K562 (cell line): Measurements from ENCODE around the gene KCND3. TPM values are rescaled to one million over a fixed set of nuclear protein-coding genes. Genes with fewer than 3 reads are reported as not detected.

Experiments used
- ATAC-seq: fragments of 200-7000 bp; cut with Tn5 transposase; 3 replicates; pipeline ENCODE4 v1.9.1; 2020; ENCODE audit warnings: moderate library complexity
- BruUV-seq: library from RNA; stranded (reverse); fragments of 400-500 nt; replicated peaks from 2 replicates; lab custom pipeline; 2021; lab: Mats Ljungman, UMichigan
- CTCF ChIA-PET: fragments of 300-600 bp; formaldehyde crosslinking; extraction: SDS; loops from one replicate; lab custom pipeline; 2021; ENCODE audit warnings: low intra/inter-chr PET ratio; lab: Yijun Ruan, JAX
- POLR2A ChIA-PET: fragments of 300-600, 350-650 bp; sonication (Branson Sonifier 250); formaldehyde crosslinking; extraction: SDS; loops from one replicate; lab custom pipeline; 2021; ENCODE audit warnings: antibody characterized with exemption, inconsistent platforms; lab: Yijun Ruan, JAX
- DNase-seq, 4 experiments: peaks; one replicate each; pipeline versions ENCODE4 v3.0.0 to v3.0.0-alpha.2; 2011 to 2018; ENCODE audit warnings: low spot score in 3 of 4, mixed read lengths in 3 of 4; ENCODE audit errors: extremely low read depth in 1 of 4
- FAIRE-seq: peaks from 2 replicates; lab custom pipeline; 2011; peaks lifted over from hg19 to GRCh38; lab: Jason Lieb, UNC
- H2AFZ ChIP-seq: 2 replicates; pipeline ENCODE4 v1.6.0; 2011; ENCODE audit warnings: low read depth, low read length, control low read depth, inconsistent platforms
- H3K27ac ChIP-seq: fragments of 200-600 bp; 3 replicates; pipeline ENCODE4 v1.8.0; 2011; ENCODE audit warnings: low read depth, mild to moderate bottlenecking, control low read depth, inconsistent platforms, low read length, moderate library complexity, mixed read lengths; ENCODE audit errors: extremely low read depth
- H3K27me3 ChIP-seq, 2 experiments: fragments of 300-600 bp in 1 of 2; 2 replicates in 1 of 2; 3 replicates in 1 of 2; pipeline versions ENCODE4 v1.6.0 to v1.8.0; 2011; ENCODE audit warnings: inconsistent platforms in 2 of 2, low read length in 2 of 2, mild to moderate bottlenecking in 1 of 2, mixed read lengths in 1 of 2, moderate library complexity in 1 of 2; ENCODE audit not compliant: control insufficient read depth in 2 of 2, insufficient read depth in 2 of 2
- H3K36me3 ChIP-seq: fragments of 300-600 bp; 3 replicates; pipeline ENCODE4 v1.8.0; 2011; ENCODE audit warnings: mild to moderate bottlenecking, low read length, inconsistent platforms; ENCODE audit not compliant: control insufficient read depth, insufficient read depth
- H3K4me1 ChIP-seq, 2 experiments: fragments of 200-600 bp in 1 of 2; replicated peaks in 1 of 2; 2 replicates in 1 of 2; 3 replicates in 1 of 2; pipeline versions ENCODE4 v1.5.1 to v1.8.0; 2011; ENCODE audit warnings: inconsistent platforms in 2 of 2, low read length in 2 of 2, mild to moderate bottlenecking in 1 of 2, mixed read lengths in 1 of 2, moderate library complexity in 1 of 2; ENCODE audit not compliant: control insufficient read depth in 2 of 2, insufficient read depth in 2 of 2
- H3K4me2 ChIP-seq: 2 replicates; pipeline ENCODE4 v1.6.1; 2011; ENCODE audit warnings: low read length, control low read depth, inconsistent platforms, mixed read lengths; ENCODE audit not compliant: insufficient read depth
- H3K4me3 ChIP-seq: fragments of 200-600 bp; sonication (generic), shearing (Covaris generic); 2 replicates; pipeline ENCODE4 v1.5.1; 2016; ENCODE audit warnings: control low read depth, inconsistent platforms
- H3K79me2 ChIP-seq: fragments of 200-600 bp; 3 replicates; pipeline ENCODE4 v1.8.0; 2011; ENCODE audit warnings: low read length, inconsistent platforms; ENCODE audit not compliant: control insufficient read depth, insufficient read depth
- H3K9ac ChIP-seq, 2 experiments: 2 replicates each; pipeline versions ENCODE4 v1.6.0 to v1.6.1; 2011; ENCODE audit warnings: low read depth in 2 of 2, low read length in 2 of 2, control low read depth in 1 of 2, inconsistent platforms in 1 of 2, mild to moderate bottlenecking in 1 of 2, mixed read lengths in 1 of 2; ENCODE audit not compliant: insufficient read depth in 1 of 2
- H3K9me1 ChIP-seq: one replicate; pipeline ENCODE4 v1.6.0; 2011; ENCODE audit warnings: inconsistent platforms, mild to moderate bottlenecking, low read length, moderate library complexity; ENCODE audit not compliant: control insufficient read depth, insufficient read depth
- H3K9me3 ChIP-seq: replicated peaks from 2 replicates; pipeline ENCODE4 v1.5.1; 2011; ENCODE audit warnings: low read depth, low read length, inconsistent platforms; ENCODE audit not compliant: control insufficient read depth, insufficient read depth
- H4K20me1 ChIP-seq: replicated peaks from 2 replicates; pipeline ENCODE4 v1.6.1; 2011; ENCODE audit warnings: low read length, inconsistent platforms, mixed read lengths; ENCODE audit not compliant: control insufficient read depth, insufficient read depth
- BCL6 ChIP-seq: fragments of 250-450 bp; sonication (Bioruptor Pico); IDR thresholded peaks from 2 replicates; pipeline ENCODE4 v1.4.0; 2020
- ELK3 ChIP-seq: fragments of 450-650 bp; formaldehyde crosslinking; IDR thresholded peaks from 2 replicates; pipeline ENCODE4 v1.4.0; 2020; ENCODE audit warnings: mild to moderate bottlenecking
- MTF1 ChIP-seq: fragments of 250-450 bp; sonication (Bioruptor Pico); IDR thresholded peaks from 2 replicates; pipeline ENCODE4 v1.9.0; 2021; ENCODE audit warnings: moderate library complexity, mild to moderate bottlenecking, inconsistent platforms, borderline replicate concordance
- PATZ1 ChIP-seq: fragments of 250-450 bp; sonication (Bioruptor Pico); IDR thresholded peaks from 2 replicates; pipeline ENCODE4 v1.5.0; 2020; ENCODE audit warnings: mild to moderate bottlenecking, borderline replicate concordance
- PBX2 ChIP-seq, 2 experiments: IDR thresholded peaks in 1 of 2; conservative IDR thresholded peaks in 1 of 2; 2 replicates each; pipeline ENCODE4 v1.6.1; 2016; ENCODE audit warnings: low read depth in 2 of 2, mild to moderate bottlenecking in 1 of 2, missing compliant biosample characterization in 1 of 2, missing genetic modification characterization in 1 of 2, moderate library complexity in 1 of 2
- PCBP2 ChIP-seq: fragments of 200-400 bp; formaldehyde crosslinking; IDR thresholded peaks from 2 replicates; pipeline ENCODE4 v1.6.1; 2018; ENCODE audit warnings: low read length, low read depth, mild to moderate bottlenecking, moderate library complexity; ENCODE audit not compliant: poor library complexity, severe bottlenecking
- TBL1XR1 ChIP-seq, 2 experiments: IDR thresholded peaks; 2 replicates each; pipeline ENCODE4 v1.6.1; 2012; ENCODE audit warnings: improper control_type of control experiment in 2 of 2, low read length in 2 of 2, mild to moderate bottlenecking in 1 of 2
- ZKSCAN8 ChIP-seq: fragments of 200-800 bp; sonication (Bioruptor generic); IDR thresholded peaks from 2 replicates; pipeline ENCODE4 v1.6.1; 2016; ENCODE audit warnings: missing genetic modification characterization, missing compliant biosample characterization
- ZNF174 ChIP-seq: fragments of 250-450 bp; sonication (Bioruptor Pico); IDR thresholded peaks from 2 replicates; pipeline ENCODE4 v1.4.0; 2020; ENCODE audit warnings: mild to moderate bottlenecking
- ZNF224 ChIP-seq: sonication (generic); formaldehyde crosslinking; IDR thresholded peaks from 2 replicates; pipeline ENCODE4 v1.8.0; 2022; ENCODE audit warnings: mild to moderate bottlenecking, missing genetic modification reagents
- ZNF408 ChIP-seq: fragments of 250-450 bp; sonication (Bioruptor Pico); IDR thresholded peaks from 2 replicates; pipeline ENCODE4 v1.4.0; 2020; ENCODE audit warnings: low read depth, mild to moderate bottlenecking, moderate library complexity
- WGBS: fragments of 100-300 bp; shearing (Covaris generic); methylation state at CpG from one replicate; pipeline ENCODE4 v1.1.6; 2016; ENCODE audit warnings: low coverage, mixed read lengths; ENCODE audit not compliant: insufficient coverage; ENCODE audit errors: missing lambda C conversion rate; 5-methylcytosine and 5-hydroxymethylcytosine counted together
- in situ Hi-C: fragments of 300-500 bp; cut with MboI; formaldehyde crosslinking; loops from 4 replicates; pipeline ENCODE4 v1.15.0; 2018; ENCODE audit warnings: inconsistent platforms, mixed read lengths
- intact Hi-C: fragments of 100-400 bp; cut with micrococcal nuclease; formaldehyde crosslinking; loops from 2 replicates; pipeline ENCODE4 v1.14.2; 2022
- polyA plus RNA-seq, 8 experiments: library from polyadenylated mRNA; depleted of rRNA in 4 of 8; stranded (reverse) in 5 of 8; unstranded in 3 of 8; fragments of >200 nt; fragmentation: Nextera tagmentation in 2 of 8; fragmentation: Illumina TruSeq in 1 of 8; extraction: Ambion mirVana in 2 of 8; extraction: Trizol in 1 of 8; gene quantifications; 2 replicates each; pipeline versions ENCODE4 v1.2.1 to v1.2.3, GENCODE V29; 2011 to 2014; ENCODE audit warnings: inconsistent platforms in 1 of 8, missing spikeins in 1 of 8
- total RNA-seq, 7 experiments: library from RNA; depleted of rRNA in 6 of 7; stranded (reverse); fragments of >200 nt in 6 of 7; fragmentation: Illumina TruSeq in 2 of 7; extraction: Trizol in 2 of 7; gene quantifications; 2 replicates each; pipeline versions ENCODE4 v1.2.1 to v1.2.3, GENCODE V29; 2011 to 2021; ENCODE audit warnings: low replicate concordance in 1 of 7

KCND3 gene
- total and polyA plus RNA-seq, 9 of the 15 experiments (the other 6 are each of a cell fraction or from before 2014, with no cell fraction given), result not detected

GRCh38 chr1:111927652-111928051 is 61.8 kb downstream of the KCND3 start:
- no TSS peak for BruUV-seq
- ChIA-PET POLR2A (interaction anchor here (0.6 to 1.9 kb wide), 3 partner anchors 9 to 16 kb away, joined by 3 to 5 read pairs (median 3); no protein-coding TSS in a partner anchor), CTCF (no interaction called here)
- H4K20me1 ChIP-seq, result 0 out of 2 replicates have a peak, but pooled peaks cover 1% of the 10 kb centered on the region
- H3K36me3 ChIP-seq, result no peaks in the 10 kb centered on the region
- H3K9me3 ChIP-seq, result no peaks in the 10 kb centered on the region
- WGBS, result 7% methylated on average over 2 of the region's 2 CpGs
- no peak overlapping the region for H3K4me2 ChIP-seq
- peak overlapping the region in 1 of 2 experiments; percentile 22; a peak in 1 of 4 replicates for H3K9ac ChIP-seq
- intact Hi-C loops, result no loop called here
- H3K4me3 ChIP-seq, result no peak overlapping the region
- ATAC-seq (no peak), FAIRE-seq (no peak), DNase-seq (no peak)
- H2AFZ ChIP-seq, result no peak overlapping the region
- no peaks in the 10 kb centered on the region for H3K79me2 ChIP-seq
- H3K4me1 ChIP-seq, result no peaks in the 10 kb centered on the region
- no peak overlapping the region for H3K27ac ChIP-seq
- peaks cover 0 to 23% of the 10 kb centered on the region in 2 experiments; a peak in 2 of 5 replicates for H3K27me3 ChIP-seq
- no peaks in the 10 kb centered on the region for H3K9me1 ChIP-seq
- in situ Hi-C loops, result no loop called here
- no peak for TF ChIP-seq ELK3 (CRISPR knock-in tag)
- no peak for TF ChIP-seq ZKSCAN8 (CRISPR knock-in tag)
- TF ChIP-seq PBX2 (CRISPR knock-in tag; IDR thresholded peaks at IDR 0.05; ENCODE audit: low read depth), result no peak
- no peak for TF ChIP-seq PBX2 (tag; conservative IDR thresholded peaks at IDR 0.05; ENCODE audit: low read depth)
- TF ChIP-seq PCBP2, result no peak
- no peak for TF ChIP-seq ZNF174 (CRISPR knock-in tag)
- TF ChIP-seq BCL6, result no peak
- no peak for TF ChIP-seq ZNF224 (CRISPR knock-in tag)
- no peak for TF ChIP-seq MTF1 (CRISPR knock-in tag)
- TF ChIP-seq PATZ1, result no peak
- no peak for TF ChIP-seq TBL1XR1 (IDR thresholded peaks at IDR 0.05; ENCODE audit: low read length in 2 of 2)
- TF ChIP-seq ZNF408 (CRISPR knock-in tag), result no peak
